ENCODE data around the gene C10orf71.

Gene C10orf71

GRCh38 chr10:49361735-49362568 is 63.0 kb downstream of the C10orf71 start:
- no peak for DNase-seq

GRCh38 chr10:49362596-49363260 is 63.8 kb downstream of the C10orf71 start:
- DNase-seq = peak in 1 of 2 donors; percentile 48
- Histone ChIP-seq H3K4me1 (peaks cover 0 to 11% (median 8%) of the 10 kb centered on the region in 4 donors), H3K27me3 (peaks cover 0 to 16% of the 10 kb centered on the region in 2 donors), H3K36me3 (no peaks in the 10 kb centered on the region), H3K27ac (no peak overlapping the region), H3K4me3 (no peak overlapping the region), H3K9me3 (no peaks in the 10 kb centered on the region)
- TF ChIP-seq CTCF (IDR thresholded peaks at IDR 0.05) = no peak
- intact Hi-C loops (cut with DNase I; ENCODE audit: low total_unique reads) = no loop called here

More at GRCh38 chr10:49361735-49362568, 63.0 kb downstream of the C10orf71 start:
- H3K36me3 ChIP-seq = no peaks in the 10 kb centered on the region
- intact Hi-C loops (cut with DNase I; ENCODE audit: low total_unique reads) = no loop called here
- no peak for TF ChIP-seq CTCF (IDR thresholded peaks at IDR 0.05)
- H3K4me1 ChIP-seq = peaks cover 0 to 11% (median 8%) of the 10 kb centered on the region in 4 donors
- H3K27me3 ChIP-seq = peaks cover 0 to 13% of the 10 kb centered on the region in 2 donors
- H3K4me3 ChIP-seq = no peak overlapping the region
- no peak overlapping the region for H3K27ac ChIP-seq
- H3K9me3 ChIP-seq = no peaks in the 10 kb centered on the region

GRCh38 chr10:49363309-49364031 is 64.5 kb downstream of the C10orf71 start:
- Histone ChIP-seq H3K27me3 (peaks cover 0 to 17% of the 10 kb centered on the region in 2 donors), H3K36me3 (no peaks in the 10 kb centered on the region), H3K9me3 (no peaks in the 10 kb centered on the region), H3K27ac (no peak overlapping the region), H3K4me1 (peaks cover 0 to 11% (median 8%) of the 10 kb centered on the region in 4 donors), H3K4me3 (no peak overlapping the region)
- intact Hi-C loops (cut with DNase I; ENCODE audit: low total_unique reads) = no loop called here
- no peak for TF ChIP-seq CTCF (IDR thresholded peaks at IDR 0.05)
- peak in 1 of 2 donors; percentile 44 for DNase-seq

- intact Hi-C loops (cut with DNase I; ENCODE audit: low total_unique reads) = no loop called here
- Histone ChIP-seq H3K4me3 (no peak overlapping the region), H3K27ac (no peak overlapping the region), H3K36me3 (no peaks in the 10 kb centered on the region), H3K27me3 (peaks cover 0 to 21% of the 10 kb centered on the region in 2 donors), H3K4me1 (peaks cover 0 to 11% (median 8%) of the 10 kb centered on the region in 4 donors), H3K9me3 (no peaks in the 10 kb centered on the region)
- TF ChIP-seq CTCF (IDR thresholded peaks at IDR 0.05) = no peak
- DNase-seq = no peak
Measured at GRCh38 chr10:49364051-49364450, 65.1 kb downstream of the C10orf71 start.

- DNase-seq = no peak
- TF ChIP-seq CTCF (IDR thresholded peaks at IDR 0.05) = no peak
Measured at GRCh38 chr10:49364747-49365146, 65.8 kb downstream of the C10orf71 start.

More at GRCh38 chr10:49364747-49365146, 65.8 kb downstream of the C10orf71 start:
- Histone ChIP-seq H3K4me1 (peaks cover 0 to 11% (median 8%) of the 10 kb centered on the region in 4 donors), H3K9me3 (no peaks in the 10 kb centered on the region), H3K4me3 (no peak overlapping the region), H3K27me3 (peaks cover 0 to 22% of the 10 kb centered on the region in 2 donors), H3K36me3 (no peaks in the 10 kb centered on the region), H3K27ac (no peak overlapping the region)
- intact Hi-C loops (cut with DNase I; ENCODE audit: low total_unique reads) = no loop called here

Measured in tibial artery (tissue), 4 donors.